Epithelial cell of prostate (primary cell): Measurements from ENCODE around the gene SCEL.

Experiments used
- DNase-seq: peaks from one replicate; pipeline ENCODE4 v3.0.0-alpha.2; 2011; ENCODE audit warnings: low read depth, low spot score
- H3K27ac ChIP-seq: fragments of 450-650 bp; 2 replicates; pipeline ENCODE4 v1.5.1; 2017; ENCODE audit warnings: mild to moderate bottlenecking

The SCEL gene

GRCh38 chr13:77519808-77520207, 15.7 kb upstream of the SCEL start:
- no peak for DNase-seq
- H3K27ac ChIP-seq = peak overlapping the region; percentile 99

- H3K27ac ChIP-seq = peak overlapping the region; percentile 99
- DNase-seq = peak; percentile 89
These were observed 14.3 kb upstream of the SCEL start for GRCh38 chr13:77521194-77521593.

- DNase-seq = peak; percentile 53
- peak overlapping the region; percentile 99 for H3K27ac ChIP-seq
These were observed 13.7 kb upstream of the SCEL start for GRCh38 chr13:77521595-77522367.

- H3K27ac ChIP-seq = peak overlapping the region; percentile 99
These were observed 13.1 kb upstream of the SCEL start for GRCh38 chr13:77522444-77522843.

GRCh38 chr13:77523386-77523785, 12.1 kb upstream of the SCEL start:
- DNase-seq = no peak
- peak overlapping the region; percentile 99 for H3K27ac ChIP-seq

More at GRCh38 chr13:77522444-77522843, 13.1 kb upstream of the SCEL start:
- DNase-seq = peak; percentile 59

- H3K27ac ChIP-seq = peak overlapping the region; percentile 99
- peak; percentile 62 for DNase-seq
These were observed 11.4 kb upstream of the SCEL start for GRCh38 chr13:77523834-77524728.

GRCh38 chr13:77528414-77528813, 7.1 kb upstream of the SCEL start:
- no peak for DNase-seq
- H3K27ac ChIP-seq = no peak overlapping the region

- no peak for DNase-seq
- H3K27ac ChIP-seq = no peak overlapping the region
These were observed 6.5 kb upstream of the SCEL start for GRCh38 chr13:77528834-77529500.

GRCh38 chr13:77529501-77529840, 6.0 kb upstream of the SCEL start:
- no peak overlapping the region for H3K27ac ChIP-seq
- no peak for DNase-seq

GRCh38 chr13:77530875-77531274, 4.6 kb upstream of the SCEL start:
- no peak overlapping the region for H3K27ac ChIP-seq
- no peak for DNase-seq

- peak overlapping the region; percentile 90 for H3K27ac ChIP-seq
- no peak for DNase-seq
These were observed 2.5 kb upstream of the SCEL start for GRCh38 chr13:77532983-77533382.

- peak overlapping the region; percentile 90 for H3K27ac ChIP-seq
- no peak for DNase-seq
These were observed 1.4 kb upstream of the SCEL start for GRCh38 chr13:77533875-77534788.

GRCh38 chr13:77536358-77536757, 852 bp downstream of the SCEL start:
- peak overlapping the region; percentile 90 for H3K27ac ChIP-seq

GRCh38 chr13:77537289-77537919, 1.9 kb downstream of the SCEL start:
- H3K27ac ChIP-seq = peak overlapping the region; percentile 90
- DNase-seq = no peak

More at GRCh38 chr13:77536358-77536757, 852 bp downstream of the SCEL start:
- DNase-seq = no peak

GRCh38 chr13:77543711-77544110, 8.2 kb downstream of the SCEL start:
- no peak overlapping the region for H3K27ac ChIP-seq
- no peak for DNase-seq

- DNase-seq = no peak
- H3K27ac ChIP-seq = no peak overlapping the region
These were observed 8.8 kb downstream of the SCEL start for GRCh38 chr13:77544355-77544754.

GRCh38 chr13:77544758-77545338, 9.3 kb downstream of the SCEL start:
- DNase-seq = no peak
- H3K27ac ChIP-seq = no peak overlapping the region

- DNase-seq = no peak
These were observed 10.3 kb downstream of the SCEL start for GRCh38 chr13:77545626-77546412.

More at GRCh38 chr13:77545626-77546412, 10.3 kb downstream of the SCEL start:
- H3K27ac ChIP-seq = no peak overlapping the region
